OCI-LY3 (cell line): ENCODE data around the gene CHMP5.

ENCODE experiments used
- EZH2phosphoT487 ChIP-seq: fragments of 200-600 bp; shearing (Covaris generic); IDR thresholded peaks from 2 replicates; pipeline ENCODE4 v1.6.1; 2018; ENCODE audit warnings: antibody characterized with exemption, mixed run types, low read depth
- TF ChIP-seq, protein P1 (sequence below): fragments of 200-600, 300-600 bp; sonication (generic); IDR thresholded peaks from 2 replicates; pipeline ENCODE4 v1.5.1; 2014; ENCODE audit warnings: antibody characterized with exemption, low read length, low read depth

DNA sequence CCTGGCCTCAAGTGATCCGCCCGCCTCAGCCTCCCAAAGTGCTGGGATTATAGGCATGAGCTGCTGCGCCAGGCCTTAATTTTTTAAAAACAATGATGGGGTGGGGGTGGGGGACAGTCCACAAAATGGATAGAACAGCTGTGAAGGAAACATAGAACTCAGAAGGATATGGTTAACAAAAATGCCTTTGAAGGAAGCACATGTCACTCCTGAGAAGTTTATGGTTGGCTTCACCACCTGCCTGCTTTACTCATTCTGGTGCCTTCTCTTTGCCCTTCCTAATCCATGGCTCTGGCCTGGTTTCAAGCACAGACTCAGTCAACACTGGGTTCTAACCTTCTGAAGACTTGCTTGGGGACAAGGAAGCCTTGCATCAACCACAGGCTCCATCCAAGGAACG, 10.6 kb upstream of the CHMP5 start:
- TF ChIP-seq, protein P1, sequence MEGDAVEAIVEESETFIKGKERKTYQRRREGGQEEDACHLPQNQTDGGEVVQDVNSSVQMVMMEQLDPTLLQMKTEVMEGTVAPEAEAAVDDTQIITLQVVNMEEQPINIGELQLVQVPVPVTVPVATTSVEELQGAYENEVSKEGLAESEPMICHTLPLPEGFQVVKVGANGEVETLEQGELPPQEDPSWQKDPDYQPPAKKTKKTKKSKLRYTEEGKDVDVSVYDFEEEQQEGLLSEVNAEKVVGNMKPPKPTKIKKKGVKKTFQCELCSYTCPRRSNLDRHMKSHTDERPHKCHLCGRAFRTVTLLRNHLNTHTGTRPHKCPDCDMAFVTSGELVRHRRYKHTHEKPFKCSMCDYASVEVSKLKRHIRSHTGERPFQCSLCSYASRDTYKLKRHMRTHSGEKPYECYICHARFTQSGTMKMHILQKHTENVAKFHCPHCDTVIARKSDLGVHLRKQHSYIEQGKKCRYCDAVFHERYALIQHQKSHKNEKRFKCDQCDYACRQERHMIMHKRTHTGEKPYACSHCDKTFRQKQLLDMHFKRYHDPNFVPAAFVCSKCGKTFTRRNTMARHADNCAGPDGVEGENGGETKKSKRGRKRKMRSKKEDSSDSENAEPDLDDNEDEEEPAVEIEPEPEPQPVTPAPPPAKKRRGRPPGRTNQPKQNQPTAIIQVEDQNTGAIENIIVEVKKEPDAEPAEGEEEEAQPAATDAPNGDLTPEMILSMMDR, result no peak
- no peak for TF ChIP-seq EZH2phosphoT487
